HCT116 (cell line): Measurements from ENCODE around the gene PTX4.

ENCODE experiments used
- EGR1 ChIP-seq: IDR thresholded peaks from 2 replicates; pipeline ENCODE4 v1.6.1; 2012; ENCODE audit warnings: low read depth
- EZH2 ChIP-seq: fragments of 200-600 bp; sonication (generic); IDR thresholded peaks from 2 replicates; pipeline ENCODE4 v1.6.1; 2017; ENCODE audit warnings: antibody characterized with exemption, mixed run types
- FOSL1 ChIP-seq: IDR thresholded peaks from 2 replicates; pipeline ENCODE4 v1.6.1; 2012; ENCODE audit warnings: low read depth
- POLR2A ChIP-seq: IDR thresholded peaks from 2 replicates; pipeline ENCODE4 v1.7.0; 2011; ENCODE audit warnings: borderline replicate concordance; ENCODE audit not compliant: insufficient read depth, insufficient read length; ENCODE audit errors: extremely low read depth
- POLR2AphosphoS5 ChIP-seq: IDR thresholded peaks from 2 replicates; pipeline ENCODE4 v1.6.1; 2011; ENCODE audit warnings: mild to moderate bottlenecking, low read depth, low read length, moderate library complexity
- SP1 ChIP-seq: IDR thresholded peaks from 2 replicates; pipeline ENCODE4 v1.6.1; 2012; ENCODE audit warnings: low read depth
- ZNF274 ChIP-seq: fragments of 200-500 bp; sonication (Bioruptor generic); IDR thresholded peaks from 2 replicates; pipeline ENCODE4 v1.6.1; 2014; ENCODE audit warnings: mild to moderate bottlenecking, low read depth, low read length, inconsistent platforms
- TF ChIP-seq, protein P1 (sequence below), 3 experiments: fragments of 200-600 bp in 1 of 3; sonication (generic) in 1 of 3; IDR thresholded peaks in 2 of 3; conservative IDR thresholded peaks in 1 of 3; 2 replicates each; pipeline ENCODE4 v1.5.1; 2012 to 2017; ENCODE audit warnings: low read depth in 2 of 3, low read length in 2 of 3, antibody characterized with exemption in 1 of 3, borderline replicate concordance in 1 of 3, control low read depth in 1 of 3, mild to moderate bottlenecking in 1 of 3, mixed read lengths in 1 of 3, mixed run types in 1 of 3, moderate library complexity in 1 of 3; ENCODE audit not compliant: insufficient read depth in 1 of 3
- TF ChIP-seq, protein P2 (sequence below): IDR thresholded peaks from 2 replicates; pipeline ENCODE4 v1.6.1; 2012; ENCODE audit warnings: low read depth

- TF ChIP-seq POLR2A (no peak), FOSL1 (no peak), EGR1 (no peak), EZH2 (no peak), ZNF274 (no peak), SP1 (no peak), POLR2AphosphoS5 (no peak)
- TF ChIP-seq, protein P1, sequence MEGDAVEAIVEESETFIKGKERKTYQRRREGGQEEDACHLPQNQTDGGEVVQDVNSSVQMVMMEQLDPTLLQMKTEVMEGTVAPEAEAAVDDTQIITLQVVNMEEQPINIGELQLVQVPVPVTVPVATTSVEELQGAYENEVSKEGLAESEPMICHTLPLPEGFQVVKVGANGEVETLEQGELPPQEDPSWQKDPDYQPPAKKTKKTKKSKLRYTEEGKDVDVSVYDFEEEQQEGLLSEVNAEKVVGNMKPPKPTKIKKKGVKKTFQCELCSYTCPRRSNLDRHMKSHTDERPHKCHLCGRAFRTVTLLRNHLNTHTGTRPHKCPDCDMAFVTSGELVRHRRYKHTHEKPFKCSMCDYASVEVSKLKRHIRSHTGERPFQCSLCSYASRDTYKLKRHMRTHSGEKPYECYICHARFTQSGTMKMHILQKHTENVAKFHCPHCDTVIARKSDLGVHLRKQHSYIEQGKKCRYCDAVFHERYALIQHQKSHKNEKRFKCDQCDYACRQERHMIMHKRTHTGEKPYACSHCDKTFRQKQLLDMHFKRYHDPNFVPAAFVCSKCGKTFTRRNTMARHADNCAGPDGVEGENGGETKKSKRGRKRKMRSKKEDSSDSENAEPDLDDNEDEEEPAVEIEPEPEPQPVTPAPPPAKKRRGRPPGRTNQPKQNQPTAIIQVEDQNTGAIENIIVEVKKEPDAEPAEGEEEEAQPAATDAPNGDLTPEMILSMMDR (IDR thresholded peaks at IDR 0.05 in 2 of 3, conservative IDR thresholded peaks at IDR 0.05 in 1 of 3; ENCODE audit: borderline replicate concordance in 1 of 3, insufficient read depth in 1 of 3, low read depth in 2 of 3, low read length in 2 of 3) = no peak
- TF ChIP-seq, protein P2, sequence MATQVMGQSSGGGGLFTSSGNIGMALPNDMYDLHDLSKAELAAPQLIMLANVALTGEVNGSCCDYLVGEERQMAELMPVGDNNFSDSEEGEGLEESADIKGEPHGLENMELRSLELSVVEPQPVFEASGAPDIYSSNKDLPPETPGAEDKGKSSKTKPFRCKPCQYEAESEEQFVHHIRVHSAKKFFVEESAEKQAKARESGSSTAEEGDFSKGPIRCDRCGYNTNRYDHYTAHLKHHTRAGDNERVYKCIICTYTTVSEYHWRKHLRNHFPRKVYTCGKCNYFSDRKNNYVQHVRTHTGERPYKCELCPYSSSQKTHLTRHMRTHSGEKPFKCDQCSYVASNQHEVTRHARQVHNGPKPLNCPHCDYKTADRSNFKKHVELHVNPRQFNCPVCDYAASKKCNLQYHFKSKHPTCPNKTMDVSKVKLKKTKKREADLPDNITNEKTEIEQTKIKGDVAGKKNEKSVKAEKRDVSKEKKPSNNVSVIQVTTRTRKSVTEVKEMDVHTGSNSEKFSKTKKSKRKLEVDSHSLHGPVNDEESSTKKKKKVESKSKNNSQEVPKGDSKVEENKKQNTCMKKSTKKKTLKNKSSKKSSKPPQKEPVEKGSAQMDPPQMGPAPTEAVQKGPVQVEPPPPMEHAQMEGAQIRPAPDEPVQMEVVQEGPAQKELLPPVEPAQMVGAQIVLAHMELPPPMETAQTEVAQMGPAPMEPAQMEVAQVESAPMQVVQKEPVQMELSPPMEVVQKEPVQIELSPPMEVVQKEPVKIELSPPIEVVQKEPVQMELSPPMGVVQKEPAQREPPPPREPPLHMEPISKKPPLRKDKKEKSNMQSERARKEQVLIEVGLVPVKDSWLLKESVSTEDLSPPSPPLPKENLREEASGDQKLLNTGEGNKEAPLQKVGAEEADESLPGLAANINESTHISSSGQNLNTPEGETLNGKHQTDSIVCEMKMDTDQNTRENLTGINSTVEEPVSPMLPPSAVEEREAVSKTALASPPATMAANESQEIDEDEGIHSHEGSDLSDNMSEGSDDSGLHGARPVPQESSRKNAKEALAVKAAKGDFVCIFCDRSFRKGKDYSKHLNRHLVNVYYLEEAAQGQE = no peak
Measured at GRCh38 chr16:1537763-1538289, 49.1 kb upstream of the PTX4 start.
